ENCODE data around the gene ANGPTL4.

ANGPTL4 gene

DNA sequence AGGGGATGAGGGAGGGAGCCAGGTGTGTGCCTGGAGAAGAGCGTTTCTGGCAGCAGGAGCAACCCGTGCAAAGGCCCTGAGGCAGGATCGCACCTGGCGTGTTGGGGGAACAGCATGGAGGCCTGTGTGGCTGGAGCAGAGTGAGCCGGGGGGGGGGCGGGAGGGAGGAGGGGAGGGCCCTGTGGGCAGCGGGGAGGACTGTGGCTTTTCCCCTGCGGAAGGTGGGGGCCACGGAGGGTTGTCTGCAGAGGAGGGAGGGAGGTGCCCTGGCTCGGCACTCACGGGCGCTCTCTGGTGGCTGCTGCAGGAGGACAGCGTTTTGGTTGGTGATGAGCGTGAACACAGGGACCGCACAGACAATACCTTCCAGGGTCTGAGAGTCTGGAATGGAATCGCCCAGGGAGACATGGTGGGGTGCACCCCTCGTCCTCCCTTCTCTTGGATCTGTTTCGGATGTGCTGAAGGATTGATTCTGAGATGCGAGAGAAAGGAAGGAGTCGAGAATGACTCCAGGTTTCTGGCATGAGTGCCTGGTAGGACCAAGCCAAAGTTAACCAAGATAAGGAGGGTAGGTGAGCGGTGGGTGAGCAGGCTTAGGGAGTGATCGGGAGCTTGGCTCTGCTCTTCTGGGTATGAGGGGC lies 32.7 kb downstream of the ANGPTL4 start:
- 59% methylated on average over 21 of the region's 22 CpGs for WGBS
- Histone ChIP-seq H3K9me3 (ENCODE audit: control insufficient read depth, low read length) (no peaks in the 10 kb centered on the region), H2AFZ (ENCODE audit: low read depth, low read length) (no peak overlapping the region)

DNA sequence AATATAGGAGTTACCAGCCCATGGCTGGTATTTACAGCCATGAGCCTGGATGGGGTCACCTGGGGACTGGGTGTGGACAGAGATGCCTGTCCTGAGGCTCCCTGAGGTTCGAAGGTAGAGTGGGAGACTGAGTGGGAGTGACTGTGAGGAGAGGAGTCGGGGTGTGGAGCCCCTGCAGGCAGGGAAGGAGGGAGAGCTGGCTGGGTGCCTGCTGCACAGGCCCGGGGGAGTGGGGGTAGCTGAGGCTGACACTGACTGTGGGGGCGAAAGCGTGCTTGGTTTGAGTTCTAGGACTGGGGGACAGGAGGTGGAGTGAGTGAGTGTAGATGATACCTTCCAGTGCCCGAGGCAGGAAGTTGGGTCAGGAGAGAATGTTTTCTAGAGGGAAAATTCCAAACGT lies 33.3 kb downstream of the ANGPTL4 start:
- Histone ChIP-seq H4K91ac (ENCODE audit: low read length) (no peak overlapping the region), H3K4me1 (ENCODE audit: control insufficient read depth, insufficient read depth, low read depth, low read length) (peaks cover 47% of the 10 kb centered on the region), H3K27ac (ENCODE audit: low read length, poor library complexity, severe bottlenecking) (no peak overlapping the region), H2BK12ac (ENCODE audit: low read length in 2 of 2) (no peak overlapping the region), H3K23ac (ENCODE audit: low read length in 2 of 2) (no peak overlapping the region), H3K4me3 (ENCODE audit: insufficient read depth in 1 of 2, low read depth in 1 of 2, low read length in 2 of 2) (no peak overlapping the region), H3K18ac (ENCODE audit: low read depth in 1 of 2, low read length in 2 of 2) (peak overlapping the region in 1 of 2 experiments; percentile 1), H3K4ac (ENCODE audit: low read depth in 1 of 2, low read length in 2 of 2) (no peak overlapping the region), H3K36me3 (ENCODE audit: control insufficient read depth in 1 of 2, insufficient read depth in 2 of 2, low read depth in 1 of 2, low read length in 2 of 2) (peaks cover 16 to 56% of the 10 kb centered on the region in 2 experiments), H2BK15ac (ENCODE audit: low read depth, poor library complexity, severe bottlenecking) (no peak overlapping the region), H3K79me1 (replicated peaks; ENCODE audit: low read length, poor library complexity, severe bottlenecking) (peaks cover 24% of the 10 kb centered on the region), H3K14ac (ENCODE audit: low read length in 2 of 2) (no peak overlapping the region), H2BK120ac (ENCODE audit: low read depth, low read length) (no peak overlapping the region), H2AK5ac (ENCODE audit: low read length, severe bottlenecking) (no peak overlapping the region), H3K27me3 (ENCODE audit: control insufficient read depth in 1 of 2, insufficient read depth in 1 of 2, low read length in 2 of 2) (no peaks in the 10 kb centered on the region), H3K9ac (ENCODE audit: low read length) (peak overlapping the region; percentile 17), H2BK5ac (ENCODE audit: low read depth, low read length, poor library complexity, severe bottlenecking) (no peak overlapping the region), H2AFZ (ENCODE audit: low read depth, low read length) (no peak overlapping the region), H4K8ac (ENCODE audit: low read length) (no peak overlapping the region), H3K4me2 (ENCODE audit: low read length, poor library complexity, severe bottlenecking) (no peak overlapping the region), H3K9me3 (ENCODE audit: control insufficient read depth, low read length) (no peaks in the 10 kb centered on the region)
- DNase-seq = no peak
- 74% methylated on average over 7 of the region's 7 CpGs for WGBS

More for the DNA sequence above, 32.7 kb downstream of the ANGPTL4 start:
- peak overlapping the region; percentile 15 for H2BK15ac ChIP-seq (ENCODE audit: low read depth, poor library complexity, severe bottlenecking)
- peak overlapping the region; percentile 25 for H4K91ac ChIP-seq (ENCODE audit: low read length)
- H3K4me2 ChIP-seq (ENCODE audit: low read length, poor library complexity, severe bottlenecking) = no peak overlapping the region
- peak overlapping the region; percentile 30 for H2AK5ac ChIP-seq (ENCODE audit: low read length, severe bottlenecking)
- no peaks in the 10 kb centered on the region for H3K27me3 ChIP-seq (ENCODE audit: control insufficient read depth in 1 of 2, insufficient read depth in 1 of 2, low read length in 2 of 2)
- peaks cover 53% of the 10 kb centered on the region for H3K4me1 ChIP-seq (ENCODE audit: control insufficient read depth, insufficient read depth, low read depth, low read length)
- H3K4me3 ChIP-seq (ENCODE audit: insufficient read depth in 1 of 2, low read depth in 1 of 2, low read length in 2 of 2) = no peak overlapping the region
- H3K79me1 ChIP-seq (replicated peaks; ENCODE audit: low read length, poor library complexity, severe bottlenecking) = peaks cover 18% of the 10 kb centered on the region
- H3K36me3 ChIP-seq (ENCODE audit: control insufficient read depth in 1 of 2, insufficient read depth in 2 of 2, low read depth in 1 of 2, low read length in 2 of 2) = peaks cover 12 to 50% of the 10 kb centered on the region in 2 experiments
- H2BK5ac ChIP-seq (ENCODE audit: low read depth, low read length, poor library complexity, severe bottlenecking) = no peak overlapping the region
- H3K27ac ChIP-seq (ENCODE audit: low read length, poor library complexity, severe bottlenecking) = no peak overlapping the region
- peak overlapping the region; percentile 40 for H4K8ac ChIP-seq (ENCODE audit: low read length)
- no peak overlapping the region for H3K4ac ChIP-seq (ENCODE audit: low read depth in 1 of 2, low read length in 2 of 2)
- H2BK12ac ChIP-seq (ENCODE audit: low read length in 2 of 2) = peak overlapping the region in 1 of 2 experiments; percentile 38
- no peak overlapping the region for H3K18ac ChIP-seq (ENCODE audit: low read depth in 1 of 2, low read length in 2 of 2)
- H3K23ac ChIP-seq (ENCODE audit: low read length in 2 of 2) = no peak overlapping the region
- H2BK120ac ChIP-seq (ENCODE audit: low read depth, low read length) = no peak overlapping the region
- peak; percentile 69 for DNase-seq
- H3K14ac ChIP-seq (ENCODE audit: low read length in 2 of 2) = no peak overlapping the region
- peak overlapping the region; percentile 17 for H3K9ac ChIP-seq (ENCODE audit: low read length)

DNA sequence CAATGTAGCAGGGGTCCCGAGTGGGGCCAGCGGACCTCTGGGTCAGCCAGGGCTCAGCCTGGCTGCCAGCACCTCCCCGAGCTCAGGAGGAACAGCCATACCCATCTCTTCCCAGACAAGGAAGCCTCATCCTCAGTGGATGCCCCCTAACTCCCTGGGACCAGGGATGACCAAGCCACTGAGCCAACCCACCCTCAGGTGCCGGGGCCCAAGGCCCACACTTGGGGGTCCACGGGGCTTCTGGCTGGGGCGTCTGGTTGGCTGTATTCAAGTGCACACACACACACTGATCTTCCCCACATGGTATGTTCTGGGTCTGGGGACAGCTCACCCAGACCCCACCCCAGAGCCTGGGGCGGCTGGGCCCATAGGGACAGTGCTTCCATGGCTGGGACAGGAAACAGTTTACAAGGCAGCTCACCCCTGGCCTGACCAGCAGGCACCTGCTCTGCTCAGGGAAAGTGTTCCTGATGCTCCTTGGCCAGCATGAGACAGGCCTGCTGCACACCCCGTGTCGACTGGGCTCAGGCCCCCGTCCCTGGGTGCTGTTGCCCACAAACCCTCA lies 33.9 kb downstream of the ANGPTL4 start:
- Histone ChIP-seq H3K9ac (ENCODE audit: low read length) (no peak overlapping the region), H3K4me2 (ENCODE audit: low read length, poor library complexity, severe bottlenecking) (no peak overlapping the region), H3K36me3 (ENCODE audit: control insufficient read depth in 1 of 2, insufficient read depth in 2 of 2, low read depth in 1 of 2, low read length in 2 of 2) (peaks cover 21 to 61% of the 10 kb centered on the region in 2 experiments), H3K4me1 (ENCODE audit: control insufficient read depth, insufficient read depth, low read depth, low read length) (peaks cover 46% of the 10 kb centered on the region), H3K18ac (ENCODE audit: low read depth in 1 of 2, low read length in 2 of 2) (peak overlapping the region in 1 of 2 experiments; percentile 1), H2AK5ac (ENCODE audit: low read length, severe bottlenecking) (peak overlapping the region; percentile 29), H3K79me1 (replicated peaks; ENCODE audit: low read length, poor library complexity, severe bottlenecking) (peaks cover 27% of the 10 kb centered on the region), H4K91ac (ENCODE audit: low read length) (peak overlapping the region; percentile 57), H3K27me3 (ENCODE audit: control insufficient read depth in 1 of 2, insufficient read depth in 1 of 2, low read length in 2 of 2) (no peaks in the 10 kb centered on the region), H3K14ac (ENCODE audit: low read length in 2 of 2) (no peak overlapping the region), H3K4me3 (ENCODE audit: insufficient read depth in 1 of 2, low read depth in 1 of 2, low read length in 2 of 2) (no peak overlapping the region), H2BK5ac (ENCODE audit: low read depth, low read length, poor library complexity, severe bottlenecking) (no peak overlapping the region), H3K9me3 (ENCODE audit: control insufficient read depth, low read length) (no peaks in the 10 kb centered on the region), H3K4ac (ENCODE audit: low read depth in 1 of 2, low read length in 2 of 2) (no peak overlapping the region), H3K23ac (ENCODE audit: low read length in 2 of 2) (no peak overlapping the region), H3K27ac (ENCODE audit: low read length, poor library complexity, severe bottlenecking) (peak overlapping the region; percentile 0), H2BK15ac (ENCODE audit: low read depth, poor library complexity, severe bottlenecking) (no peak overlapping the region), H2AFZ (ENCODE audit: low read depth, low read length) (no peak overlapping the region), H2BK12ac (ENCODE audit: low read length in 2 of 2) (no peak overlapping the region), H2BK120ac (ENCODE audit: low read depth, low read length) (no peak overlapping the region), H4K8ac (ENCODE audit: low read length) (no peak overlapping the region)
- WGBS = 95% methylated on average over 10 of the region's 10 CpGs
- DNase-seq = no peak

DNA sequence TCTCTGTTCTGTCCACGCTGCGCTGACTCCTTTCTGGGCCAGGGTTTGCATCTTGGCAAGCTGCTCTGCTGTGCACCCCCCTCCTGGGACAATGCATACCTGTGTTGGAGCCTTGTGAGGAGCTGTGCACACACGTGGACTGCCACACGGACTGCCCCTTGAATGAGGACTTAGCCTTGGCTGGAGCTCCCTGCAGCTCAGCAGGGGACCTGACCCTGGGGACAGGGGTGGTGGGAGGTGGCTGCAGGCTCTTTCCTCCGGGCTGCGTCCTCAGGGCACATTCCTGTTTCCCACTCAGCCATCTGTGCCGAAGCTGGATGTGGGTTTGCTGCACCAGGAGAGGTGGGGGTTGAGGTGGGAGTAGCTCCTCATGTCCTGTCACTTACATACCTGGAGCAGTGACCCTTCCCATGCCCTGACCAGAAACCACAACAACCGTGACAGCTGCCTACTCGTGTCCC lies 34.4 kb downstream of the ANGPTL4 start:
- Histone ChIP-seq H2BK120ac (ENCODE audit: low read depth, low read length) (no peak overlapping the region), H3K14ac (ENCODE audit: low read length in 2 of 2) (peak overlapping the region in 1 of 2 experiments; percentile 19), H2AFZ (ENCODE audit: low read depth, low read length) (no peak overlapping the region), H2BK5ac (ENCODE audit: low read depth, low read length, poor library complexity, severe bottlenecking) (no peak overlapping the region), H4K91ac (ENCODE audit: low read length) (peak overlapping the region; percentile 57), H3K27ac (ENCODE audit: low read length, poor library complexity, severe bottlenecking) (peak overlapping the region; percentile 5), H4K8ac (ENCODE audit: low read length) (peak overlapping the region; percentile 13), H3K18ac (ENCODE audit: low read depth in 1 of 2, low read length in 2 of 2) (no peak overlapping the region), H2BK15ac (ENCODE audit: low read depth, poor library complexity, severe bottlenecking) (no peak overlapping the region), H2AK5ac (ENCODE audit: low read length, severe bottlenecking) (no peak overlapping the region), H3K23ac (ENCODE audit: low read length in 2 of 2) (no peak overlapping the region), H3K27me3 (ENCODE audit: control insufficient read depth in 1 of 2, insufficient read depth in 1 of 2, low read length in 2 of 2) (no peaks in the 10 kb centered on the region), H3K36me3 (ENCODE audit: control insufficient read depth in 1 of 2, insufficient read depth in 2 of 2, low read depth in 1 of 2, low read length in 2 of 2) (peaks cover 26 to 63% of the 10 kb centered on the region in 2 experiments), H2BK12ac (ENCODE audit: low read length in 2 of 2) (no peak overlapping the region), H3K4me2 (ENCODE audit: low read length, poor library complexity, severe bottlenecking) (no peak overlapping the region), H3K9me3 (ENCODE audit: control insufficient read depth, low read length) (no peaks in the 10 kb centered on the region), H3K4ac (ENCODE audit: low read depth in 1 of 2, low read length in 2 of 2) (no peak overlapping the region), H3K4me3 (ENCODE audit: insufficient read depth in 1 of 2, low read depth in 1 of 2, low read length in 2 of 2) (no peak overlapping the region), H3K79me1 (replicated peaks; ENCODE audit: low read length, poor library complexity, severe bottlenecking) (peaks cover 32% of the 10 kb centered on the region), H3K4me1 (ENCODE audit: control insufficient read depth, insufficient read depth, low read depth, low read length) (peaks cover 43% of the 10 kb centered on the region), H3K9ac (ENCODE audit: low read length) (no peak overlapping the region)
- WGBS = 74% methylated on average over 9 of the region's 9 CpGs
- no peak for DNase-seq

All from mesenchymal stem cell (in vitro differentiated cells and primary cell).